H1 (cell line): ENCODE data around the gene TEX101. TPM values are rescaled to one million over a fixed set of nuclear protein-coding genes. Genes with fewer than 3 reads are reported as not detected.

Source experiments
- CTCF ChIA-PET: fragments of 300-600 bp; sonication (Branson Sonifier 250); formaldehyde crosslinking; loops from one replicate; lab custom pipeline; 2021; ENCODE audit not compliant: partially characterized antibody; lab: Charles Lee
- POLR2A ChIA-PET: fragments of 300-600 bp; sonication (Branson Sonifier 250); formaldehyde crosslinking; loops from one replicate; lab custom pipeline; 2021; ENCODE audit warnings: inconsistent platforms; ENCODE audit not compliant: partially characterized antibody; lab: Charles Lee
- DNase-seq, 2 experiments: peaks; one replicate each; pipeline versions ENCODE4 v3.0.0 to v3.0.0-alpha.2; 2010 to 2022; ENCODE audit warnings: low spot score in 2 of 2, low read depth in 1 of 2, mixed read lengths in 1 of 2
- FAIRE-seq: peaks from 2 replicates; lab custom pipeline; 2011; peaks lifted over from hg19 to GRCh38; lab: Jason Lieb, UNC
- H2AFZ ChIP-seq: 2 replicates; pipeline ENCODE4 v1.8.1; 2012; ENCODE audit warnings: low read length, inconsistent platforms
- H2AK5ac ChIP-seq: 2 replicates; pipeline ENCODE4 v1.6.1; 2013; ENCODE audit warnings: low read depth, low read length
- H2BK120ac ChIP-seq: replicated peaks from 2 replicates; pipeline ENCODE3; 2013; ENCODE audit warnings: low read depth, low read length, inconsistent platforms
- H2BK12ac ChIP-seq: 2 replicates; pipeline ENCODE4 v1.6.1; 2013; ENCODE audit warnings: low read depth, low read length
- H2BK15ac ChIP-seq: 2 replicates; pipeline ENCODE4 v1.6.1; 2013; ENCODE audit warnings: low read length
- H2BK20ac ChIP-seq: 2 replicates; pipeline ENCODE4 v1.6.1; 2013; ENCODE audit warnings: low read length
- H2BK5ac ChIP-seq: 2 replicates; pipeline ENCODE4 v1.6.1; 2013; ENCODE audit warnings: low read depth, low read length
- H3K14ac ChIP-seq: 2 replicates; pipeline ENCODE4 v1.6.1; 2013; ENCODE audit warnings: inconsistent platforms; ENCODE audit not compliant: insufficient read length
- H3K18ac ChIP-seq: 2 replicates; pipeline ENCODE4 v1.6.1; 2013; ENCODE audit warnings: low read length; ENCODE audit errors: extremely low read depth
- H3K23ac ChIP-seq: 2 replicates; pipeline ENCODE4 v1.6.1; 2013; ENCODE audit warnings: inconsistent platforms; ENCODE audit not compliant: insufficient read length
- H3K23me2 ChIP-seq: 2 replicates; pipeline ENCODE4 v1.6.1; 2013; ENCODE audit warnings: low read depth, low read length
- H3K27ac ChIP-seq: 2 replicates; pipeline ENCODE4 v1.6.1; 2011; ENCODE audit warnings: low read depth, low read length, inconsistent platforms
- H3K27me3 ChIP-seq, 4 experiments: replicated peaks in 1 of 4; 1 replicate in 1 of 4; 2 replicates in 3 of 4; pipeline versions ENCODE4 v1.6.1 to v1.8.1; 2011 to 2013; ENCODE audit warnings: low read length in 3 of 4, mild to moderate bottlenecking in 3 of 4, inconsistent platforms in 2 of 4, mixed read lengths in 2 of 4, moderate library complexity in 1 of 4; ENCODE audit not compliant: control insufficient read depth in 3 of 4, insufficient read depth in 3 of 4; ENCODE audit errors: extremely low read depth in 1 of 4
- H3K36me3 ChIP-seq, 4 experiments: 2 replicates each; pipeline versions ENCODE4 v1.6.1 to v1.8.1; 2011 to 2013; ENCODE audit warnings: mild to moderate bottlenecking in 4 of 4, low read length in 3 of 4, moderate library complexity in 2 of 4, control low read depth in 1 of 4, inconsistent platforms in 1 of 4; ENCODE audit not compliant: insufficient read depth in 4 of 4, control insufficient read depth in 2 of 4
- H3K4ac ChIP-seq: replicated peaks from 2 replicates; pipeline ENCODE3; 2013; ENCODE audit warnings: low read length, low read depth, mixed read lengths, inconsistent platforms; ENCODE audit not compliant: insufficient read length
- H3K4me1 ChIP-seq, 4 experiments: replicated peaks in 1 of 4; 1 replicate in 1 of 4; 2 replicates in 3 of 4; pipeline versions ENCODE4 v1.6.1 to v1.8.1; 2011 to 2013; ENCODE audit warnings: low read length in 3 of 4, inconsistent platforms in 2 of 4, mixed read lengths in 1 of 4; ENCODE audit not compliant: insufficient read depth in 4 of 4, control insufficient read depth in 3 of 4
- H3K4me2 ChIP-seq, 2 experiments: 2 replicates each; pipeline versions ENCODE4 v1.6.1 to v1.8.1; 2011 to 2013; ENCODE audit warnings: low read depth in 2 of 2, low read length in 2 of 2, control low read depth in 1 of 2, inconsistent platforms in 1 of 2, mild to moderate bottlenecking in 1 of 2; ENCODE audit not compliant: insufficient read depth in 1 of 2
- H3K4me3 ChIP-seq, 4 experiments: fragments of 200-600, 300-600 bp in 1 of 4; sonication (generic), shearing (Covaris generic), sonication (Bioruptor Twin) in 1 of 4; 2 replicates each; pipeline versions ENCODE4 v1.5.1 to v1.8.1; 2011 to 2016; ENCODE audit warnings: low read length in 4 of 4, low read depth in 3 of 4, control low read depth in 2 of 4, inconsistent platforms in 2 of 4, mild to moderate bottlenecking in 2 of 4, mixed read lengths in 1 of 4, moderate library complexity in 1 of 4; ENCODE audit not compliant: insufficient read depth in 2 of 4; ENCODE audit errors: extremely low read depth in 1 of 4
- H3K56ac ChIP-seq: replicated peaks from 2 replicates; pipeline ENCODE3; 2013; ENCODE audit warnings: low read depth, mild to moderate bottlenecking, mixed read lengths, low read length, inconsistent platforms; ENCODE audit not compliant: insufficient read length
- H3K79me1 ChIP-seq: 2 replicates; pipeline ENCODE4 v1.6.1; 2013; ENCODE audit warnings: low read depth, low read length, control low read depth
- H3K79me2 ChIP-seq, 2 experiments: 2 replicates each; pipeline versions ENCODE4 v1.6.1 to v1.8.1; 2012 to 2013; ENCODE audit warnings: low read length in 2 of 2, mild to moderate bottlenecking in 2 of 2, inconsistent platforms in 1 of 2; ENCODE audit not compliant: insufficient read depth in 2 of 2, control insufficient read depth in 1 of 2
- H3K9ac ChIP-seq, 4 experiments: replicated peaks in 1 of 4; 1 replicate in 1 of 4; 2 replicates in 3 of 4; pipeline versions ENCODE4 v1.6.1 to v1.8.1; 2011 to 2013; ENCODE audit warnings: low read depth in 3 of 4, low read length in 3 of 4, control low read depth in 2 of 4, mild to moderate bottlenecking in 2 of 4, moderate library complexity in 2 of 4, inconsistent platforms in 1 of 4; ENCODE audit errors: extremely low read depth in 1 of 4
- H3K9me3 ChIP-seq, 2 experiments: 2 replicates each; pipeline versions ENCODE4 v1.6.1 to v1.8.1; 2012 to 2013; ENCODE audit warnings: mild to moderate bottlenecking in 2 of 2, moderate library complexity in 2 of 2, control low read depth in 1 of 2, inconsistent platforms in 1 of 2, low read depth in 1 of 2, low read length in 1 of 2, mixed read lengths in 1 of 2; ENCODE audit not compliant: insufficient read depth in 2 of 2
- H4K20me1 ChIP-seq, 2 experiments: replicated peaks in 1 of 2; 2 replicates each; pipeline versions ENCODE3 to v1.8.1; 2011 to 2013; ENCODE audit warnings: inconsistent platforms in 2 of 2, low read length in 2 of 2, mild to moderate bottlenecking in 1 of 2; ENCODE audit not compliant: insufficient read depth in 2 of 2, control insufficient read depth in 1 of 2
- H4K5ac ChIP-seq: 2 replicates; pipeline ENCODE4 v1.6.1; 2013; ENCODE audit warnings: low read length, low read depth, mixed read lengths, inconsistent platforms; ENCODE audit not compliant: insufficient read length
- H4K8ac ChIP-seq: 2 replicates; pipeline ENCODE4 v1.8.0; 2013; ENCODE audit warnings: mild to moderate bottlenecking, moderate library complexity, low read length, inconsistent platforms; ENCODE audit not compliant: insufficient read depth; ENCODE audit errors: extremely low read depth
- H4K91ac ChIP-seq: replicated peaks from 2 replicates; pipeline ENCODE3; 2013; ENCODE audit warnings: low read length, mixed read lengths, inconsistent platforms; ENCODE audit not compliant: insufficient read length
- JUN ChIP-seq: IDR thresholded peaks from 2 replicates; pipeline ENCODE4 v1.6.1; 2011; ENCODE audit warnings: low read depth, mild to moderate bottlenecking, improper control_type of control experiment, low read length
- WGBS, 2 experiments: shearing (Covaris generic) in 1 of 2; methylation state at CpG; one replicate each; pipeline versions ENCODE4 v1.1.6 to v1.1.7; 2013 to 2015; ENCODE audit warnings: low lambda C conversion rate in 2 of 2, mixed read lengths in 2 of 2, inconsistent platforms in 1 of 2, low coverage in 1 of 2, missing lambda C conversion rate in 1 of 2; ENCODE audit not compliant: insufficient replicate concordance in 2 of 2, insufficient coverage in 1 of 2, insufficient read length in 1 of 2; ENCODE audit errors: extremely low coverage in 1 of 2, missing lambda C conversion rate in 1 of 2; 5-methylcytosine and 5-hydroxymethylcytosine counted together
- polyA plus RNA-seq, 7 experiments: library from polyadenylated mRNA; depleted of rRNA in 3 of 7; stranded (reverse) in 5 of 7; unstranded in 2 of 7; fragments of >200 nt in 5 of 7; fragments of 200-250 nt in 2 of 7; gene quantifications; 1 replicate in 5 of 7; 2 replicates in 1 of 7; 4 replicates in 1 of 7; pipeline versions ENCODE4 v1.2.1 to v1.2.3, GENCODE V29; 2011 to 2013; ENCODE audit warnings: missing spikeins in 2 of 7, mixed read lengths in 2 of 7
- total RNA-seq: library from RNA; stranded (reverse); fragmentation: NEBNext Ultra II Directional; extraction: Animal tissue kit (Norgen Biotek cat#: 25700); gene quantifications from 2 replicates; pipeline ENCODE4 v1.2.1, GENCODE V29; 2021

The TEX101 gene
- total and polyA plus RNA-seq, 2 of the 8 experiments (the other 6 are each of a cell fraction or from before 2014, with no cell fraction given), result 0.12 TPM; not detected in 1

GRCh38 chr19:43416951-43417623, 2.4 kb downstream of the TEX101 start:
- H3K9me3 ChIP-seq, result peaks cover 3 to 9% of the 10 kb centered on the region in 2 experiments; a peak in 2 of 4 replicates
- no peak for TF ChIP-seq JUN
- no peak overlapping the region for H3K4me2 ChIP-seq
- H2BK120ac ChIP-seq, result no peak overlapping the region
- no peak overlapping the region for H3K4ac ChIP-seq
- H3K27me3 ChIP-seq, result no peaks in the 10 kb centered on the region
- no peak overlapping the region for H2BK12ac ChIP-seq
- H3K14ac ChIP-seq, result no peak overlapping the region
- FAIRE-seq, result no peak
- H3K27ac ChIP-seq, result no peak overlapping the region
- no peaks in the 10 kb centered on the region for H3K79me1 ChIP-seq
- peaks cover 0 to 3% (median under 1%) of the 10 kb centered on the region in 4 experiments; a peak in 1 of 7 replicates for H3K4me1 ChIP-seq
- 87% methylated on average over 4 of the region's 4 CpGs; no CpG with 5 or more reads in 1 of the 2 experiments for WGBS, 2 experiments
- no peak overlapping the region for H2BK15ac ChIP-seq
- H3K23ac ChIP-seq, result no peak overlapping the region
- no peak overlapping the region for H2BK20ac ChIP-seq
- POLR2A ChIA-PET, result interaction anchor here (0.6 to 1.3 kb wide), 2 partner anchors 10 to 16 kb away, joined by 3 to 4 read pairs; no protein-coding TSS in a partner anchor
- H3K56ac ChIP-seq, result no peak overlapping the region
- no peak overlapping the region for H4K8ac ChIP-seq
- H2BK5ac ChIP-seq, result no peak overlapping the region
- H2AK5ac ChIP-seq, result no peak overlapping the region; the same call in 1 of the 2 replicates
- no peaks in the 10 kb centered on the region for H3K79me2 ChIP-seq
- no peak overlapping the region for H4K5ac ChIP-seq
- H3K18ac ChIP-seq, result no peak overlapping the region
- peak overlapping the region; percentile 20; the same call in 1 of the 2 replicates for H2AFZ ChIP-seq
- no peak overlapping the region for H4K91ac ChIP-seq
- no peak overlapping the region for H3K4me3 ChIP-seq
- H3K9ac ChIP-seq, result no peak overlapping the region
- no peaks in the 10 kb centered on the region for H4K20me1 ChIP-seq
- CTCF ChIA-PET, result interaction anchor here (0.9 to 1.7 kb wide), 3 partner anchors 8 to 15 kb away, joined by 3 to 10 read pairs (median 3); no protein-coding TSS in a partner anchor
- DNase-seq, result no peak
- H3K23me2 ChIP-seq, result no peaks in the 10 kb centered on the region; the same call in 1 of the 2 replicates
- no peaks in the 10 kb centered on the region for H3K36me3 ChIP-seq
